Osteoblast (primary cell): ENCODE measurements around the gene STARD3NL. TPM values are rescaled to one million over a fixed set of nuclear protein-coding genes. Genes with fewer than 3 reads are reported as not detected.

Experiments
- DNase-seq: peaks from one replicate; pipeline ENCODE4 v3.0.0; 2011; ENCODE audit warnings: low spot score, mixed read lengths; ENCODE audit not compliant: insufficient read length; ENCODE audit errors: missing footprints
- H2AFZ ChIP-seq: 2 replicates; pipeline ENCODE4 v1.6.0; 2011; ENCODE audit warnings: mild to moderate bottlenecking, low read length
- H3K27ac ChIP-seq: 2 replicates; pipeline ENCODE4 v1.5.1; 2011; ENCODE audit warnings: mild to moderate bottlenecking, low read depth, low read length, moderate library complexity
- H3K27me3 ChIP-seq: 2 replicates; pipeline ENCODE4 v1.6.0; 2012; ENCODE audit warnings: mild to moderate bottlenecking, control low read depth, inconsistent platforms, low read length, moderate library complexity; ENCODE audit not compliant: insufficient read depth
- H3K36me3 ChIP-seq: 2 replicates; pipeline ENCODE4 v1.5.1; 2011; ENCODE audit warnings: mild to moderate bottlenecking, low read length, control low read depth, moderate library complexity; ENCODE audit not compliant: insufficient read depth
- H3K4me1 ChIP-seq: 2 replicates; pipeline ENCODE4 v1.5.1; 2011; ENCODE audit warnings: mild to moderate bottlenecking, low read length, control low read depth, moderate library complexity; ENCODE audit not compliant: insufficient read depth
- H3K4me2 ChIP-seq: 2 replicates; pipeline ENCODE4 v1.6.0; 2011; ENCODE audit warnings: mild to moderate bottlenecking, low read length; ENCODE audit not compliant: insufficient read depth
- H3K4me3 ChIP-seq: fragments of 200-600 bp; sonication (generic); 3 replicates; pipeline ENCODE4 v1.5.1; 2012; ENCODE audit warnings: mild to moderate bottlenecking, low read length, inconsistent platforms; ENCODE audit not compliant: insufficient read depth
- H3K79me2 ChIP-seq: 2 replicates; pipeline ENCODE4 v1.6.0; 2012; ENCODE audit warnings: mild to moderate bottlenecking, low read length, control low read depth, inconsistent platforms; ENCODE audit not compliant: insufficient read depth
- H3K9me3 ChIP-seq: 2 replicates; pipeline ENCODE4 v1.5.1; 2011; ENCODE audit warnings: low read depth, low read length, control low read depth
- H4K20me1 ChIP-seq: 2 replicates; pipeline ENCODE4 v1.6.0; 2012; ENCODE audit warnings: mild to moderate bottlenecking, low read length, control low read depth; ENCODE audit not compliant: insufficient read depth
- CTCF ChIP-seq: IDR thresholded peaks from 2 replicates; pipeline ENCODE4 v1.5.1; 2011; ENCODE audit warnings: mild to moderate bottlenecking, low read depth, low read length, moderate library complexity; ENCODE audit errors: extremely low read depth
- total RNA-seq: library from RNA; depleted of rRNA; stranded (reverse); fragments of >200 nt; gene quantifications from 2 replicates; pipeline ENCODE4 v1.2.3, GENCODE V29; 2012

The STARD3NL gene
- total RNA-seq, 1 donor, result 63.3 TPM

GRCh38 chr7:38187794-38188440 is 9.9 kb downstream of the STARD3NL start:
- no peaks in the 10 kb centered on the region for H3K9me3 ChIP-seq
- H3K79me2 ChIP-seq, result peaks cover 96% of the 10 kb centered on the region
- no peak overlapping the region for H2AFZ ChIP-seq
- peaks cover 45% of the 10 kb centered on the region for H3K4me1 ChIP-seq
- H3K27me3 ChIP-seq, result no peaks in the 10 kb centered on the region
- H3K27ac ChIP-seq, result no peak overlapping the region
- no peak overlapping the region for H3K4me3 ChIP-seq
- no peak overlapping the region for H3K4me2 ChIP-seq
- H4K20me1 ChIP-seq, result peaks cover 21% of the 10 kb centered on the region
- TF ChIP-seq CTCF, result no peak
- H3K36me3 ChIP-seq, result peaks cover 5% of the 10 kb centered on the region
- no peak for DNase-seq

GRCh38 chr7:38189231-38189938 is 11.3 kb downstream of the STARD3NL start:
- no peaks in the 10 kb centered on the region for H3K27me3 ChIP-seq
- no peak overlapping the region for H2AFZ ChIP-seq
- H4K20me1 ChIP-seq, result peaks cover 19% of the 10 kb centered on the region
- H3K79me2 ChIP-seq, result peaks cover 95% of the 10 kb centered on the region
- H3K9me3 ChIP-seq, result no peaks in the 10 kb centered on the region
- peak overlapping the region; percentile 9 for H3K4me2 ChIP-seq
- no peaks in the 10 kb centered on the region for H3K36me3 ChIP-seq
- peaks cover 45% of the 10 kb centered on the region for H3K4me1 ChIP-seq
- H3K27ac ChIP-seq, result peak overlapping the region; percentile 34
- DNase-seq, result no peak
- H3K4me3 ChIP-seq, result no peak overlapping the region
- no peak for TF ChIP-seq CTCF

- Histone ChIP-seq H4K20me1 (peaks cover 19% of the 10 kb centered on the region), H3K27ac (peak overlapping the region; percentile 34), H3K4me3 (no peak overlapping the region), H3K79me2 (peaks cover 95% of the 10 kb centered on the region), H3K9me3 (no peaks in the 10 kb centered on the region), H2AFZ (no peak overlapping the region), H3K27me3 (no peaks in the 10 kb centered on the region), H3K36me3 (no peaks in the 10 kb centered on the region), H3K4me1 (peaks cover 43% of the 10 kb centered on the region), H3K4me2 (peak overlapping the region; percentile 9)
- DNase-seq, result no peak
- TF ChIP-seq CTCF, result no peak
Measured at GRCh38 chr7:38190011-38190410, 12.0 kb downstream of the STARD3NL start.

- no peak for DNase-seq
- no peak for TF ChIP-seq CTCF
- Histone ChIP-seq H3K27me3 (no peaks in the 10 kb centered on the region), H3K27ac (no peak overlapping the region), H3K4me3 (no peak overlapping the region), H3K79me2 (peaks cover 86% of the 10 kb centered on the region), H3K4me2 (no peak overlapping the region), H3K4me1 (peaks cover 38% of the 10 kb centered on the region), H3K9me3 (no peaks in the 10 kb centered on the region), H3K36me3 (no peaks in the 10 kb centered on the region), H4K20me1 (peaks cover 14% of the 10 kb centered on the region), H2AFZ (no peak overlapping the region)
Measured at GRCh38 chr7:38191791-38192190, 13.7 kb downstream of the STARD3NL start.
